ENCODE results near the gene NAV3. TPM values are rescaled to one million over a fixed set of nuclear protein-coding genes. Genes with fewer than 3 reads are reported as not detected.
"Not testable (repeated sequence)": the region's sequence is repeated elsewhere in the genome, so short reads cannot be mapped to it uniquely, and the experiment has no call there.

The NAV3 gene
- total RNA-seq, 2 experiments from 2014 or later = not detected

DNA sequence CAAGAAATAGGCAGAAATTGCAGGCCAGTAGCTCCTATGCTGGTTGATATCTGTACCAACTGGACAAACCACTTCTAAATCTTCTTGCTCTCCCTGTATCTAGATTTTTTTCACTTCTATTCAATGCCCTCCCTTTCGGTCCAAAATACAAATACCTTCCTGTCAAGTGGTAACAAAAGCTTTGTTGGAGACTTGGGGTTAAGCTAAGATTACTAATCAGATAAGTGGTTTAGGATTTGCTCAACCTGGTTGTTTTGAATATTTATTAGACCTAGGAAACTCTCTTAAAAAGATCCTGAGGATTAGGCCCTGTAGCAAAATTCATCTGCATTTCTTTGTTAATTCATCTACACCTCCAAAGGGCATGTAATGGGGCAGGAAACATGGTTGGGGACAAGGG is 410.1 kb downstream of the NAV3 start:
- H3K4me3 Mint-ChIP-seq = no peak overlapping the region
- no peak overlapping the region for H3K27ac Mint-ChIP-seq
- H3K9me3 Mint-ChIP-seq = no peaks in the 10 kb centered on the region
- no peaks in the 10 kb centered on the region for H3K27me3 Mint-ChIP-seq (ENCODE audit: low read depth)
- no peaks in the 10 kb centered on the region for H3K4me1 Mint-ChIP-seq (ENCODE audit: low read depth)
- H3K36me3 Mint-ChIP-seq (ENCODE audit: low read depth) = no peaks in the 10 kb centered on the region
- intact Hi-C loops (cut with micrococcal nuclease) = no loop called here
- CTCF ChIA-PET = no interaction called here
- DNase-seq = no peak

DNA sequence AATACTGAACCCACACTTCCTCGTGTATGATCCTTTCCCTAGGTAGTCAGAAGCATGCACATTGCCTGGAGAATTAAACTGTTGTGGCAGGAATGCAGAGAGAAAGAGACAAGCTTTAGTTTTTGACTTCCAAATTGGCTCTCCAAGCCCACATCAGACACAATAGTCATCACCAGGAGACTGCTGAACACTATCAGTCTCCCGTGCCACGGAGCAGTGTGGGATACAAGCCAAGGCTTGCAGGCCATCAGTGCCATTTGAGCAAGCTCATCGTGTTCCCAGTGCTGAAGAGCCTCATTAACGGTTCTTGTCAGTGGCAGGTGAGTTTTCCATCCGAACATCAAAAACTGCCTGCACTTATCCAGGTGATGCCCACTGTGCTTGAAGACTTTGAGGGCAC is 410.8 kb downstream of the NAV3 start:
- no peaks in the 10 kb centered on the region for H3K27me3 Mint-ChIP-seq (ENCODE audit: low read depth)
- no peak for DNase-seq
- CTCF ChIA-PET = no interaction called here
- H3K4me1 Mint-ChIP-seq (ENCODE audit: low read depth) = no peaks in the 10 kb centered on the region
- no peak overlapping the region for H3K27ac Mint-ChIP-seq
- no peak overlapping the region for H3K4me3 Mint-ChIP-seq
- H3K9me3 Mint-ChIP-seq = peaks cover 2% of the 10 kb centered on the region
- intact Hi-C loops (cut with micrococcal nuclease) = no loop called here
- H3K36me3 Mint-ChIP-seq (ENCODE audit: low read depth) = no peaks in the 10 kb centered on the region

DNA sequence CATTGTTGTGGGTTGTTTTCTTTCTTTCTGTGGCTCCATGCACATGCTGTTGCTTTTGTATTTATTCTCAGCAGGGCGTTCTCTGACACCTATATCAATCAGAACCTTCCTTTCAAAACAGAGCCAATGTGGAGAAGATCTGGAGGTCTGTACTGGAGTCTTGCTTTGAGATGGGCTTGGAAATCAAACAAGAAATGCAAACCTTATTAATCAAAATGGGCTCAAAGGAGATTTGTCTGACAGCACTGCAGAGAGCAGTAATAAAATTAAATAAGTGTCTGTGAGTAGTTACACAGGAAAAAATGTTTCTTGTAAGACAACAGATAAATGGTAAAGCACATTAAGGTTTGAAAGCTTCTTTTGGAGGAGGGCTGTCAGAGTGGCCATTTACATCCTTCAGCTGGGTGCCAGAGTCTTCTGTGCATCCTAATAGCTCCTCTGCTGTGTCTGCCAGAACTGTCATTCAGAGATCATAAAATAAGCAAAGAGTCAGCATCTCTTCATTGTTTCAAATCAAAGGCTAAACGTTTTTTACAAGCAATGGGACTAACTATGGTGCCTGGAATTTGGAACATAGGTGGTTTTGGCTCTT is 414.3 kb downstream of the NAV3 start:
- Mint-ChIP-seq H3K4me1 (ENCODE audit: low read depth) (no peaks in the 10 kb centered on the region), H3K9me3 (peaks cover 2% of the 10 kb centered on the region), H3K27ac (no peak overlapping the region), H3K4me3 (no peak overlapping the region), H3K36me3 (ENCODE audit: low read depth) (no peaks in the 10 kb centered on the region), H3K27me3 (ENCODE audit: low read depth) (no peaks in the 10 kb centered on the region)
- CTCF ChIA-PET = no interaction called here
- intact Hi-C loops (cut with micrococcal nuclease) = no loop called here
- DNase-seq = no peak

GRCh38 chr12:78248321-78248720 is 417.6 kb downstream of the NAV3 start:
- intact Hi-C loops (cut with micrococcal nuclease) = no loop called here
- H3K4me1 Mint-ChIP-seq (ENCODE audit: low read depth) = no peaks in the 10 kb centered on the region
- peaks cover 4% of the 10 kb centered on the region for H3K9me3 Mint-ChIP-seq
- H3K36me3 Mint-ChIP-seq (ENCODE audit: low read depth) = no peaks in the 10 kb centered on the region
- CTCF ChIA-PET = no interaction called here
- H3K4me3 Mint-ChIP-seq = no peak overlapping the region
- H3K27ac Mint-ChIP-seq = no peak overlapping the region
- H3K27me3 Mint-ChIP-seq (ENCODE audit: low read depth) = no peaks in the 10 kb centered on the region
- DNase-seq = no peak

DNA sequence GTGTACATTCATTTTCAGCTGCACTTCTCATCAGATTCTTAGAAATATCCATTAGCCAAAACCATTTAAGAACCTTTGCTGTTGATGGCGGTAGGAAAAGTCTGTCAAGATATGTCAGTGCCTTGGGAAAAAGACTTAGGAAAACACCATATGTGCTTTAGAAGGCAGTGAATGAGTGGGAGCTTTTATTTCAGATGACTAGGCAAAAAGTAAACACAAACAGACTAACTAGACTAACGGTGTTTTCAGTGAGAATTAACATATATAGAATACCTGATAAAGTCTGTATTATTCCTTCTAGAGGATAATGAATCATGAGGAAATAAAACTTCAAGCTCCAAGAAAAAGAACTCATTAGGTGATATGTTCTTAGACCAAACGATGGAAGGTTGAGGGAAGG is 418.9 kb downstream of the NAV3 start:
- Mint-ChIP-seq H3K4me1 (ENCODE audit: low read depth) (no peaks in the 10 kb centered on the region), H3K27me3 (ENCODE audit: low read depth) (no peaks in the 10 kb centered on the region), H3K27ac (no peak overlapping the region), H3K4me3 (no peak overlapping the region), H3K36me3 (ENCODE audit: low read depth) (no peaks in the 10 kb centered on the region), H3K9me3 (peaks cover 11% of the 10 kb centered on the region)
- CTCF ChIA-PET = no interaction called here
- no peak for DNase-seq
- intact Hi-C loops (cut with micrococcal nuclease) = no loop called here

GRCh38 chr12:78257662-78258061 is 427.0 kb downstream of the NAV3 start:
- peaks cover 20% of the 10 kb centered on the region for H3K9me3 Mint-ChIP-seq
- H3K4me1 Mint-ChIP-seq (ENCODE audit: low read depth); CTCF ChIA-PET; intact Hi-C loops (cut with micrococcal nuclease); H3K36me3 Mint-ChIP-seq (ENCODE audit: low read depth); H3K27ac Mint-ChIP-seq; H3K27me3 Mint-ChIP-seq (ENCODE audit: low read depth); H3K4me3 Mint-ChIP-seq; DNase-seq: not testable (repeated sequence)

- CTCF ChIA-PET = no interaction called here
- Mint-ChIP-seq H3K4me3 (no peak overlapping the region), H3K36me3 (ENCODE audit: low read depth) (no peaks in the 10 kb centered on the region), H3K4me1 (ENCODE audit: low read depth) (no peaks in the 10 kb centered on the region), H3K27me3 (ENCODE audit: low read depth) (no peaks in the 10 kb centered on the region), H3K9me3 (peaks cover 15% of the 10 kb centered on the region), H3K27ac (no peak overlapping the region)
- intact Hi-C loops (cut with micrococcal nuclease) = no loop called here
- DNase-seq = no peak
Measured at GRCh38 chr12:78260976-78261375, 430.3 kb downstream of the NAV3 start.

DNA sequence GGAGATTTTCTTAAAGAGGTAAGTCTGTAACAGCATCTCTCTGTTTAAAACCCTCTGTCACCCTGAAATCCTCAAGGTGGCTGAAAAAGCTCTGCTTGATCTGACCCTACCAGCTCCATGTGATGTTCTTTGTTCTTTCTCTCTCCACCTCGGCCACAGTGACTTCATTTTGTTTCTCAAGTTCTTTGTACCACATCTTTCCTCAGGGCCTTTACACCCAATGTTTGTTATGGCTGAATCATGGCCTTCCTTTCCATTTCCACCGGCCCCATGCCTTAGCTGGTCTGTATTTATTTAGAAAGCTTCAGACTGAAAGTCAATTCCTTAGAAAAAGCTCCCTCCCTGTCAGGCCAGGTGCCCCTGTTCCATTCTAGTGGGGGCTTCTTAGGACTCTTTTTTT is 431.2 kb downstream of the NAV3 start:
- no peak overlapping the region for H3K27ac Mint-ChIP-seq
- no peaks in the 10 kb centered on the region for H3K36me3 Mint-ChIP-seq (ENCODE audit: low read depth)
- no peaks in the 10 kb centered on the region for H3K27me3 Mint-ChIP-seq (ENCODE audit: low read depth)
- H3K4me3 Mint-ChIP-seq = no peak overlapping the region
- CTCF ChIA-PET = no interaction called here
- intact Hi-C loops (cut with micrococcal nuclease) = no loop called here
- H3K9me3 Mint-ChIP-seq = peaks cover 11% of the 10 kb centered on the region
- no peak for DNase-seq
- H3K4me1 Mint-ChIP-seq (ENCODE audit: low read depth) = no peaks in the 10 kb centered on the region

Data from activated naive CD4-positive, alpha-beta T cell treated with anti-CD3 and anti-CD28 coated beads for 36 hours (primary cell).